GM23338 (cell line): Measurements from ENCODE around the gene NUP50.

Source experiments
- CTCF ChIP-seq, 2 experiments: fragments of 200-600 bp in 1 of 2; sonication (generic) in 1 of 2; conservative IDR thresholded peaks; 2 replicates each; pipeline versions ENCODE4 v1.5.1 to v1.6.1; 2016 to 2017; ENCODE audit warnings: antibody characterized with exemption in 2 of 2, low read depth in 2 of 2, mild to moderate bottlenecking in 2 of 2, moderate library complexity in 1 of 2
- POLR2AphosphoS5 ChIP-seq: IDR thresholded peaks from 2 replicates; pipeline ENCODE4 v1.6.1; 2016; ENCODE audit warnings: antibody characterized with exemption, low read depth

DNA sequence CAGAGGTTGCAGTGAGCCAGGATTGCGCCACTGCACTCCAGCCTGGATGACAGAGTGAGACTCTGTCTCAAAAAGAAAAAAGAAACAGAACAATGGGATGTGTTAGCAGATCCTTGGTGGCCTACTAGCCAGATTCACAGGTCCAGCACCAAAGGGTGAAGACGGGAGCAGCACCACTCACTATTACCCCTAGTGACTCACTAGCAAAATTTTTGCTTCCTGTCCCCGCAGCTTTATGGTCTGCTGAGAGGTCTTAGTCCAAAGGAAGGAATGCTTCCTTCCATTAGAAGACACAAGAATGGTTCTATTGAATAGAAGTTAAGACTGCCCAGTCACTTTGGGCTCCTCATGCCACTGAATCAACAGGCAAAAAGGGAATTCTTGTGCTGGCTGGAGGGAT is 35.9 kb upstream of the NUP50 start:
- no peak for TF ChIP-seq CTCF (conservative IDR thresholded peaks at IDR 0.05; ENCODE audit: low read depth in 2 of 2)
- TF ChIP-seq POLR2AphosphoS5, result no peak
